ENCODE results near the gene USP37.

GRCh38 chr2:218513676-218514075, 54.5 kb downstream of the USP37 start:
- TF ChIP-seq POLR2A (IDR thresholded peaks at IDR 0.05) (no peak), CTCF (IDR thresholded peaks at IDR 0.05) (no peak), POLR2AphosphoS5 (IDR thresholded peaks at IDR 0.05; ENCODE audit: insufficient read depth in 1 of 2, low read depth in 1 of 2) (no peak)

Measured in vagina (tissue), 2 donors.